Stimulated activated CD4-positive, alpha-beta T cell treated with anti-CD3 and anti-CD28 coated beads, Interleukin-4, amount 100 ng/mL, for 4 hours (primary cell): ENCODE data around the gene IL1RAPL2.
"Not testable (repeated sequence)": the region's sequence is repeated elsewhere in the genome, so short reads cannot be mapped to it uniquely, and the experiment has no call there.

Source experiments
- DNase-seq, 2 experiments: peaks; one replicate each; pipeline ENCODE4 v3.0.0-alpha.2; 2020

Gene IL1RAPL2

DNA sequence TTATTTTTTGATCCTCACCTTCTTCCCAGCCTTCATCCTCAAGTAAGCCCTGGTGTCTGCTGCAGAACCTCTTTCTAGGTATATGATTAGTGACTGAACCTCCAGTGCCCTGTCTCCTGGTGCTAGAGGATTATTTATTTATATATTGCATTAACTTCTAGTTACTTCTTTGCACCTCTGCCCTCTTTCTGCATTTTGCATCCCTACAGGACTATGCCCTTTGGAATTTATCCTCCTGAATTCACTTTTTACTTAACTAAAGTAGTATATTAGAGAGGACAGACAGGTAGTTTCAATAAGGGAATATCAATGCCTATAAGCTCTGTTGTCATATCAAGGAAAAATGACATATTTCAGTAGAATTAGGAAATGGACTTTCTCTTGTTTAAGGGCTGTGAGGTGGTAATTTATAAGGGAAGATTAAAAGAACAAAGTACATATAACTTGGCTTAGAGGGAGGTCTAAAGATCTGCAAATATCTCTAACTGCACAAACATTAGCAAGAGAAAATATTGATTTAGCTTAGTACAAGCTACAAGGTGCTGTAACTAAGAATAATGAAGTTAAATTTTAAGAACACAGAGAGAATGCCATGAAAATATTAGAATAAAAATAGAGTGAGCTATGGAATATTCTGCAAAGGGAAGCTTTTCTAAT lies 472.8 kb downstream of the IL1RAPL2 start:
- no peak for DNase-seq

DNA sequence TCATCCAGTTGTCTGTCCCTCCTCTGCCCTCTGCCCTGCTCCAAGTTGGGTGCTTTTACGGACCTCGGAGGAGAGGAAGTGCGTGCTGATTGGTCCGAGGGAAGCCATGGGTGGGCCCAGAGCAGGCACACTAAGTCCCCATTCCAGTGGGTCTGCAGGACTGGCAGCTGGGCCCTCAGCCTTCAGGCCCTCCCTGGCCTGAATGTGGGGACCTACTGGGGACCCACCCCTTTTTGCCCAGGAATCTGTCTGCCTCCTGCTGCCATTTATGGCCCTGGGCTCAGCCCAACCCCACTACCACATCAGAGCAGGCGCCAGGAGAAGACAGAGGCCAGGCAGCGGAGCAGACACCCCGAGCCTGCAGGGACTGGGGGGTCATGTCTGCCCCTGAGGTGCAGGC lies 484.9 kb downstream of the IL1RAPL2 start:
- no peak for DNase-seq

DNA sequence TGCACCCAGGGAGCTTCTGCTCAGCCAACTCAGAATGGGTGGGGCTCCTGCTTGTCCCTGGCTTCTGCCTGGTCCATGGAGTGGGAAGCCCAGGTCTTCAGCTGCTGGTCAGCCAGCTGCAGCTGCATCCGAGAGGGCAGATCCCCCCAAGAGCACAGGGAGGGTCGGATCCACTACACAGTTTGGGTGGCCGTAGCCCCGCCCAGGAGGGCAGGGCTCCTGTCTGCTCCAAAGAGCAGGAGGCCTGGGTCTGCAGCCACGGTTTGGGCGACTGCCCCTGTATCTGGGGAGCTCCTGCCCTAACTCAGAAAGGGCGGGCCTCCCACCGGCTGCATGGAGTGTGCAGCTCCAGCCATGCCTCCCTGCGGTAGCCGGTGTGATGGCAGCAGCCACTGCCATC lies 485.4 kb downstream of the IL1RAPL2 start:
- no peak for DNase-seq

DNA sequence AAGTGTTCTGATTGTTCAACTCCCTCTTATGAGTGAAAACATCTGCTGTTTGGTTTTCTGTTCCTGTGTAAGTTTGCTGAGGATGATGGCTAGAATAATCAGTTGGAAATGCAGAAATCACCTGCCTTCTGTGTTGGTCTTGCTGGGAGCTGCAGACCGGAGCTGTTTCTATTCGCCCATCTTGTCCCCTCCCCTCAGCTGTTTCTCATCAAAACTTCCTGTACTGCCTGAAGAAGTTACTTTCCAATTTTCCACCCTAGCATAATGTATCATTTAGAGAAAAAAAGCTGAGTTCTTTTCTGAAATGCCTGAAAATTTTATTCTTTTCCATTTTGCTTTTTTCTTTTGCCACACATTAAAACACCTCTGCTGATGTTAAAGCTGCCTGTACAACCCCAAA lies 486.9 kb downstream of the IL1RAPL2 start:
- DNase-seq: no peak

DNA sequence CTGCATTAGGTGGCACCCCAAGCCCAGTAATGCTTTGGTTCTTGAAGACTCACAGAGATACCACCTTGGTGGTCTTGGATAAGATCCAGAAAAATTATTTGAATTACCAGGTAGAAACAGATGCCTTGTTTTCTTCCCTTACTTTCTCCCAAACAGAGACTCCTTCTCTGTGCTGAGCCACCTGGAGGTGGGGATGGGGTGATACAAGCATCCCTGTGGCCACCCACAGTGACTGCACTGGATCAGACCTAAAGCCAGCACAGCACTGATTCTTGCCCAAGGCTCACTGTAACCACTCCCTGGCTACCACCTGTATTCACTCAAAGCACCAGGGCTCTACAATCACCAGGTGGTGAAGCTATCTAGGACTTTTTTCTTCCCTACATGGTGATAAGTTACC lies 497.7 kb downstream of the IL1RAPL2 start:
- DNase-seq: no peak

DNA sequence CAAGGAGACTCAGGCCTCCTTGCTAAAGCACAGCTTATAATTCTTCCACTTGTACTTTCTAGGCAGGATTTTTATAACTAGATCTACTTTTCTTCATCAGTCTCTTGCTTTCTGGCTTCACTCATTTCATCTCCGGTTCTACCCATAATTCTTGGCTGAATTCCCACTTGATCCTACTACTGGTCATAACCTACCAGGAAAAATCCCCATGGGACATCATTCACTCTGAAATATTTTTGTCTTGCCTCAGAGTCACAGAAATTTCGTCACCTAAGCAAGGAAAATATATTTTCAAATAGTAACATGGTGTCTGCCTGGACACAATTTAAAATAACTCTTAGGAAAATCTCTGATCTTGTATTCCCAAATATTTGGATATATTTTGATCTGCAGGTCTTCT lies 532.2 kb downstream of the IL1RAPL2 start:
- no peak for DNase-seq

DNA sequence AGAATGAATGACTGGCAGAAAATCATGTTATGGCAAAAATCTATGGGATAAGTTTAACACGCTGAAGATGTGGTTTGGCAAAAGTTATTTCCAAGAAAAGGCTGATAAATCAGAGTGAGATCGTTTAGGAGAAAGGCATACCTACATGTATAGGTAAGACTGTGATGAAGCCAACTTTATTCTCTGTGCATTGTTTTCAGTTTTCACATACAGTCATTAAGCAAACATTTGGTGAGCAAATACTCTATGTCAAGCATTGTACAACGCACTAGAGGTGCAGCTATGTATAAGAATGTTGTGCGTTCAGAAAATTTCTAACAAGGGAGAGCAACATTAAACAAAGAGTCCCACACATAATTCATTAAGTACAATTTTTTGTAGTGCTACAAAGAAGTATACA lies 532.8 kb downstream of the IL1RAPL2 start:
- no peak for DNase-seq

DNA sequence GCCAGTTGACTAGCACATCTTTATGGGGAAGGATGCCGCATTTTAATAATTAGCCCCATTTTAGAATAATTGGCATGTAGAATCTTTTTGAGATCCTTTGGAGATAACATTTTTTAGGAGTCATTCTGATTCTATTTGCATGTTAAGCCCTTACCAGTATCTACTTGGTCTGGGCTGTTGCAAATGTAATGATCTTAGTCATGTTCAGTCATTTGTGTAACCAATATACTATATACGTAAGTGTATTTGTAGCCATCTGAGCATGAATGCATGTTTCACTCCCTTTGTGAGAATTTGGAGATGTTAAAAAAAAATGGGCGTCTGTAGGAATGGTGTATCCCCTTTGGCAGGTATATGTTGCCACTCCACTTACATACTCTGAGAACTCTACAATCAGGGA lies 535.4 kb downstream of the IL1RAPL2 start:
- no peak for DNase-seq

DNA sequence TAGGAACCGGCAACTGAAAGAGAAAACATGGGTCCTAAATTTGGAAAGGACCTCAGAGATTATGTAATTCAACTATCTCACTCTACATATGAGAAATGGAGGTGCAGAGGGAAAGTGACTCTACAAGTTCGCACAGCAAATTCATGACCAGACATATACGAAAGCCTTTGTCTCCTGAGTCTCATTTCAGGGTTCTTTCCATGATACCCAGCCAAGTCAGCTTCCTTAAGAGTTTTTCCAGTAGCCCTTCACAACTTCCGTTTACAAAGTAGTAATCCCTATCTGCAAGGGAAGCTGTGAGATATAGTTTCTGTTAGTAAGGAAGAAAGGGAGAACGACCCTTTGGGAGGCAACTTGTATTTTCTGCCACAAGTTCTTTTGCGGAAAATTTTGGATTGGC lies 543.9 kb downstream of the IL1RAPL2 start:
- no peak for DNase-seq

DNA sequence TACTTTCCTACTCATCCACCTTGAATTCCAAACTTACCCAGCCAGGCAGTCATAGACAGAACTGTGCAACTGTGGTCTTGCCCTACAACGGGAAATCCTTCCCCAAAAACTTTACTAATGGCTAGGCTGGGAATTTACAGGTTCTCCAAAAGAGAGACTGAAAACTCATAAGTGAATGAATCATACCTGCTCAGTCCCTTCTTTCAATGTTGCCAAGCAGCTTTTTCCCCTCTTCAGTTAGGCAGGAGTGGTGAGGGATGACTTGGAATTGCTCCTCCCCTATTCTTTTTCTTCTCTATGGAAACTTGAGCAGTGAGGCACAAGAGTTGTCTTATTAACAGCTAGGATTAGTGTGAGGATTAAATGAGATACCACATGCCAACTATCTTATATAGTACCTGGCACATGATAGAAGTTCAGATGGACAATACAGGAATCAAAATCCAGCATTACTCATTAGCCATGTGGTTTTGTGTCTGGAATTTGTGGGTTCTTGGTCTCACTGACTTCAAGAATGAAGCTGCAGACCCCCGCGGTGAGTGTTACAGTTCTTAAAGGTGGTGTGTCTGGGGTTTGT lies 548.6 kb downstream of the IL1RAPL2 start:
- no peak for DNase-seq

DNA sequence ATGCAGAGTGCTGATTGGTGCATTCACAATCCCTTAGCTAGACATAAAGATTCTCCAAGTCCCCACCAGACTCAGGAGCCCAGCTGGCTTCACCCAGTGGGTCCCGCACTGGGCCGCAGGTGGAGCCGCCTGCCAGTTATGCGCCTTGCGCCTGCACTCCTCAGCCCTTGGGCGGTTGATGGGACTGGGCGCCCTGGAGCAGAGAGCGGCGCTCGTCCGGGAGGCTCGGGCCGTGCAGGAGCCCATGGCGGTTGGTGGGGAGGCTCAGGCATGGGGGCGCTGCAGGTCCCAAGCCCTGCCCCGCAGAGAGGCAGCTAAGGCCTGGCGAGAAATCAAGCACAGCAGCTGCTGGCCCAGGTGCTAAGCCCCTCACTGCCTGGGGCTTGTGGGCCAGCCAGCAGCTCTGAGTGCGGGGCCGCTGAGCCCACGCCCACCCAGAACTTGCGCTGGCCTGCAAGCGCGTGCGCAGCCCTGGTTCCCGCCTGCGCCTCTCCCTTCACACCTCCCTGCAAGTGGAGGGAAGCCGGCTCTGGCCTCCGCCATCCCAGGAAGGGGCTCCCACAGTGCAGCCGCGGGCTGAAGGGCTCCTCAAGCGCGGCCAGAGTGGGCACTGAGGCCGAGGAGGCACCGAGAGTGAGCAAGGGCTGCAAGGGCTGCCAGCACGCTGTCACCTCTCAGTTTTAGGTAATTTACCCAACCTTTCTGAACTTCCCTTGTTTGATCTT lies 549.8 kb downstream of the IL1RAPL2 start:
- not testable (repeated sequence) for DNase-seq

DNA sequence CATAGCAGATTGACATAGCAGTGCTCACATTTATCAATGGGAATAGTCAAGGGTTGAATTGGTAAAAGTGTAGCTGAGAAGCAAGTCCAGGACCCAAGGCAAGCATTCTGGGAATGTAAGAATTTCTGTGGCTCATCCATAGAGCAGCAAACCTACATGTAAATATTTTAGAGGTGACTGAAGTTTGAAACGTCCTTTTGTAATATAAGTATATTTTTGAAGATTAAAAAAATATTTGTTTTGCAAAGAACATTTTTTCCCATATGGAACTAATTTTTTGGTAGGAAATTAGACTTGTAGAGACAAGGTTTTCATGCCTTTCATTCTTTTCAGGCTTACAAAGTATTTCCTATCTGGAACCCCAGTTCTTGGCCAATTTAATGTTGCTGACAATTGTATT lies 550.5 kb downstream of the IL1RAPL2 start:
- DNase-seq: no peak

DNA sequence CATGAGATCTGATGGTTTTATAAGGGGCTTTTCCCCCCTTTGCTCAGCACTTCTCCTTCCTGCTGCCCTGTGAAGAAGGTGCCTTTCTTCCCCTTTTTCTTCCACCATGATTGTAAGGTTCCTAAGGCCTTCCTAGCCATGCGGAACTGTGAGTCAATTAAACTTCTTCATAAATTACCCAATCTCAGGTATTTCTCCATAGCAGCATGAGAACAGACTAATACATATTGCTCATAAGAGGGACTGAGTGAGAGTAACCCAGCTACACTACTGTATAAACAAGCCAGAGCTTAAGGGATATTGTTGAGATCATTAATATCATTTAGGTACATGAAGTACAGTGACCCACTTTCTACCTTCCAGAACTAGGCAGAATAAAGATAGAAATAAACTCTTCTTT lies 551.6 kb downstream of the IL1RAPL2 start:
- DNase-seq: no peak

DNA sequence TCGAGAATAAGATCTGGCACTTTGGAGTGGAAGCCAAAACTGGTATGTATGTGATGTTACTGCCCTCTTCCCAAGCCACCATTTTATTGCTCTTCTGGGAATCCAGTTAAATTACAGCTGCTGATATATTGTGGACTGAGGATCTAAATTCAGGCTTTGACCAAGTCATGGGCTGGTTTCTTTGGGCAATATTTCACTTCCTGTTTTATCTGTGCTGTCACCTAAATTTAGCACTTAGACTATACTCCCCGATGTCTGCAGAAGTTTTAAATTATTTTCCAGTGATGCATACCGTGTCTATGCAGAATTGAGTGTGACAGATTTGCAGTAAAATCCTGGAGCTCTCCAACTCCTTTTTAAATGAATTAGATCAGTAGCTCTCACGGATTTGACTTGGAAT lies 554.5 kb downstream of the IL1RAPL2 start:
- no peak for DNase-seq

DNA sequence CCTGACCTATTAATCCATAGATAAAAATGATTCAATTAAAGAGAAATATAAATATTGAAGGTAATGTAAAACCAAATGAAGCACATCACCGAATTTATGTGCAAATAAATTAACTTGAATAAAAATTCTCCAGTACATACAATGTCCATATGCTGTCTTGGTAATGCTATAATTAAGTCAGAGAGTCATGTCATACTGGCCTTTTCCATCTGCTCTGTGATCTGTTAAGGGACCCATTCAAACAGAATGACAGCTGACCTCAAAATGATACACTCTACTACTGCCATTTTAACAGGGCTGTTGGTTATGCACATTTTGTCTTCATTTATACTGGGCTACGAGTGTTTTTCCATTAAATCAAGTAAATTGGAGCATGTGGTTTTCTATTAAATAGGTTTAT lies 555.2 kb downstream of the IL1RAPL2 start:
- DNase-seq: no peak

DNA sequence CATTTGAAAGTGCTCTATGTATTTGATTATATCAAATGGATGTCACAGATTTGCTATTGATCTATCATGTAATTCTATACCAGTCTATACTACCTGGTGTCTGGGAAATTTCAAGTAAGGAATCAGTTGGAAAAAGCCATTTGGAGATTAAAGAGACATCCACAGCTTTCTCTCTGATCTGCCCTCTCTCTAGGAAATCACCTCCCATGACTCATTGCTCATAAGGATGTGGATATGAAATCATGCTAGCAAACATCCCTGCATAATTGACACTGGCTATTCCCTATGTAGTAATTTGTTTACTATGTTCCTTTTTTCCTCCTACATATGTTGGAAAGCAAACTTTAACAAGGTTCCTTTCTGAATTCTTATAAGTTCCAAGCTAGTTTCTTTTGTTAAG lies 560.2 kb downstream of the IL1RAPL2 start:
- DNase-seq: no peak

DNA sequence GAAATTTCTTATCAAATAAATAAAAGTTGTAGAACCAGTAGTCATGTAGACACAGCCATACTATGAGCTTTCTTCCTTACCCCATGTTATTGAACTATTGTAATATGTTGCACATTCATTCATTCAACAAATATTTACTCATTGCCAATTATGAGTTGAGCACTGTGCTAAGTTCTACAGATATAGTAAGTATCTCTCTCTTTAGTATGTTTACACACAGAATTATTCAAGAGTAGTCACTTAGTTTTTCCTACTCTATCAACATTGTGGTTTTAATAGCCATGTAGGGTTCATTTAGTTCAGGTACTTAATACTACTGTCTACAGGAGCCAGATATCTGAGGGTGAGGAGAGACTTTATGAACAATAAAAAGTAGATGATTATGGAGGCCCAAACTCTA lies 568.3 kb downstream of the IL1RAPL2 start:
- DNase-seq: no peak

DNA sequence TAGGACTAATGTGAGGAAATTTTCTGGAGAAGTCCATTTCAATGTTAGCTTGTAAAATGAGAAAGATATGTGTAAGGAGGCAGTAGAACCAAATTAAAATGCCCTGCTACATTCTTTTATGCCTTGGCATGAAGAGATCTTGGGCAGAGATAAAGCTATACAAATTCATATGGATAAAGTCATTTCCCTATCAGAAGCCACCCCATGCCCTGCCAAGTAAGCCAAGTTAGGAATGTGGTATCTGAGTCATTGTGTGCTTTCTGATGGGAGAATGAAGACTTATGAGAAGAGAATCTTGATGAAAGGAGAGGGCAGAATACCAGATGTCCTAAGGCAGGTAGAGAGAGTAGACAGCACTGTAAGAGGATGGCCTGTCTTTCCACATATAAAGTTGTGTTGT lies 570.8 kb downstream of the IL1RAPL2 start:
- no peak for DNase-seq

DNA sequence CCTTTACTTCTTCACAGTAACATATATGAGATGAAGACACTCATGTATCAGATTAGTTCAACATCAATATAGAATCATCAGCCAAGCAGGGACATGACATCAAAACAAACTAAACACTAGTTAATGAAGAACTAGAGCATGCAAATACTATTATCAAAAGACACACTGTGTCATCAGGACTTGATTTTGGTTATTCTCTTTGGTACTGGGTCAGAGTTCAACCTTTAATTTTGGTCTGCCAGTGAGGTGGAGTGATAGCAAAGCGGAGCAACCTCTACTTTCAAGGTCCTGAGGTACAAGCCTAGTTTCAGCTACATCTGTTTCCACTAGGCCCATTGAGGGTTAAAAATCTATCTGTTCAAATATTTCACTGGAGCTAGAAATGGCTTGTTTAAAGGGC lies 584.0 kb downstream of the IL1RAPL2 start:
- DNase-seq: no peak

DNA sequence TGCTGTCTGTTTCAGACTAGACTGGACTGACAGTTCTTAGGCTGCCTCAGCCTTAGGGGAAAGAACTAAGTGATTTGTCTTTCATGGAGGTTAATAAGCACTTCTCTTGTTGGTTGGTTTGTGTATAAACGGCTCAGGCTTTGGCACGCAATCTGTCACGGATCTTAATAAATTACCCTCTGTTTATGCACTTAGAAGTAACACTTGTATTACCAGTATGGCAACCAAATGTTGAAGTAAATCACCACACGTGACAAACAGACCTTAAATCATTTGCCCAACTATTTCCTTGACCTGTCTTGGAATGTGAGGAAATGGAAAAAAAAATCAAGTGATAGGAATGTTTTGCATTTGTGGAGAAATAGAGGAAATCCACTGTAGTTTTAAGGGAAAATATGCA lies 584.6 kb downstream of the IL1RAPL2 start:
- DNase-seq: no peak

DNA sequence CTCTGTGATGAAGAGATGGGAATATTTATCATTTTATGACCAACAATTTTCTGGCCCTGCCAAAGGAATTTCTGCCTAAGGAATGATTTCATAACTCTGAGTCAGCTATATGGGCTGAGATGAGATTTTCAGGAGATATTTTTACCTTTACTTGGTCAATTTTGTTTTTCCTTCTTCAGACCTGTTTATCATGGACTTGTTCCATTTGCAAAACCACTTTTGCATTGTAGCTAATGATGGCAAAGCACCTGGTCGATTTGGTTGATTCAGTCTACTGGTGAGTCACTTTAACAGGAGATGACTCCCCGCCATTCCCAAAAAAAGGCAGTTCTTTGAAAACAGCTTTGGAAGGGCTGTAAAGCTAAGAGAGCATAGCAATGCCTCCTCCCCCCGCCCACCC lies 601.2 kb downstream of the IL1RAPL2 start:
- no peak for DNase-seq

DNA sequence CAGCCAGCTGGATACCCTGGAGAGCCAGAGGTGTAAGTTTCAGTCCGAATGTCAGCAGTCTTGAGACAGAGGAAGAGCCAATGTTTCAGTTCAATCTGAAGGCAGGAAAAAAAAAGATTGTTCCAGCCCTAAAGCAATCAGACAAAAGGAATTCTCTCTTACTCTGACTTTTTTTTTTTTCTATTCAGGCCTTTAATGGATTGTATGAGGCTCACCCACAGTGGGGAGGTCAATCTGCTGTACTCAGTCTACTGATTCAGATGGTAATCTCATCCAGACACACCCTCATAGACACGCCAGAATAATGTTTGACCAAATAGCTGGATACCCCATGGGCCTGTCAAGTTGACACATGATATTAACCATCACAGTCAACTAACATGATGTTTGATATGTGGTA lies 602.6 kb downstream of the IL1RAPL2 start:
- no peak for DNase-seq

DNA sequence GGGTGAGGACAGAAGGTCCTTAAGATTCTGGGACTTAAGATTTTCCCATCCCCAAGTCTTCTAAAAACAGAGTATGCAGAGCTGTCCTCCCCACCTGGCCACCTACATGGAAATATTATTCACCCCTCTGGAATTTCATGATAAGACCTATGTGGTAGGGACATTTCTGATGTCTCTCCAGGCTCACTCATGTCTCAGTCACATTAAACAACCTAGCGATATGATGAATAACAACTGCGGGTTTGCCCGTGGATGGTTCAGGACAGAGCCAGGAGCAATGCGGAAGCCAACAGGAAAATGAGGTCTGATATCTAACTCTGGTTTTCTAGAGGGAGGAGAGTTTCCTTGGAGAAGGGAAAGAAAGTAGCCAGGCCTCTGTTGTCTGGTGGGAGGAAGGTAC lies 607.1 kb downstream of the IL1RAPL2 start:
- DNase-seq: no peak

DNA sequence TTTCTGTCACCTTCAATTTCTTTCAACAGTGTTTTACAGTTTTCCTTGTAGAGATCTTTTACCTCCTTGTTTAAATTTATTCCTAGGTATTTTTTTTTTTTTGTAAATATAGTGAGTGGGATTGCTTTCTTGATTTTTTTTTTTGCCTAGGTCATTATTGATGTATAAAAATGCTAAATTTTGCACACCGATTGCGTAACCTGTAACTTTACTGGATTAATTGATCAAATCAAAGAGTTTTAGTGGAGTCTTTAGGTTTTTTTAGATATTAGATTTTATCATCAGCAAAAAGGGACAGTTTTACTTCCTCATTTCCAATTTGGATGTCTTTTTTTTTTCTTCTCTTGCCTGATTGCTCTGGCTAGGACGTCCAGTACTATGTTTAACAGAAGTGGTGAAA lies 613.6 kb downstream of the IL1RAPL2 start:
- no peak for DNase-seq

DNA sequence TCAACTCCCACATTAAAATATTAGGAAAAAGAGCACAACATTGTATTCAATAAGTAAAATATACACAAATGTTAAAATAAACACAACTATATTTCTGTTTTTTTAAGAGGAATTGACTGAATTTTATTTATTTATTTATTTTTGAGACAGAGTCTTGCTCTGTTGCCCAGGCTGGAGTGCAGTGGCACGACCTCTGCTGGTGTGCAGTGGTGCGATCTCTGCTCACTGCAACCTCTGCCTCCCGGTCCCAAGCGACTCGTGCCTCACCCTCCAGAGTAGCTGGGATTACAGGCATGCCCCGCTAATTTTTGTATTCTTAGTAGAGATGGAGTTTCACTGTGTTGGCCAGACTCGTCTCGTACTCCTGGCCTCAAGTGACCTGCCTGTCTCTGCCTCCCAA lies 623.1 kb downstream of the IL1RAPL2 start:
- no peak for DNase-seq
